Peyer's patch (tissue), 4 donors: ENCODE results near the gene SPAG9. TPM values are rescaled to one million over a fixed set of nuclear protein-coding genes. Genes with fewer than 3 reads are reported as not detected.

ENCODE experiments used
- DNase-seq, 3 donors: peaks; one replicate each; pipeline ENCODE4 v3.0.0-alpha.2; 2017 to 2019
- H3K27ac ChIP-seq, 4 donors: fragments of 200-600 bp; sonication (generic); one replicate each; pipeline ENCODE4 v1.5.1; 2016 to 2019
- H3K27me3 ChIP-seq, 2 donors: fragments of 200-600 bp; sonication (generic); one replicate each; pipeline ENCODE4 v1.5.1; 2019
- H3K36me3 ChIP-seq, 3 donors: fragments of 200-600 bp; sonication (generic); one replicate each; pipeline ENCODE4 v1.5.1; 2016 to 2019
- H3K4me1 ChIP-seq, 4 donors: fragments of 200-600 bp; sonication (generic); one replicate each; pipeline ENCODE4 v1.5.1; 2016 to 2019
- H3K4me3 ChIP-seq, 4 donors: fragments of 200-600 bp; sonication (generic); 1 replicate in 3 of 4; 2 replicates in 1 of 4; pipeline ENCODE4 v1.5.1; 2016 to 2019; ENCODE audit warnings: mild to moderate bottlenecking in 1 of 4
- H3K9me3 ChIP-seq, 4 donors: fragments of 200-600 bp; sonication (generic); one replicate each; pipeline ENCODE4 v1.5.1; 2016 to 2019; ENCODE audit warnings: mild to moderate bottlenecking in 1 of 4
- CTCF ChIP-seq, 6 experiments: fragments of 450-650 bp in 4 of 6; fragments of 200-600 bp in 2 of 6; sonication (generic) in 1 of 6; IDR thresholded peaks; one replicate each; pipeline ENCODE4 v1.5.1; 2017 to 2019; ENCODE audit warnings: antibody characterized with exemption in 6 of 6, mild to moderate bottlenecking in 3 of 6, moderate library complexity in 1 of 6
- POLR2A ChIP-seq, 2 donors: fragments of 450-650 bp; IDR thresholded peaks; one replicate each; pipeline ENCODE4 v1.5.1; 2017; ENCODE audit warnings: antibody characterized with exemption in 2 of 2, mild to moderate bottlenecking in 2 of 2, moderate library complexity in 2 of 2
- total RNA-seq, 4 donors: library from RNA; depleted of rRNA; stranded (reverse); fragments of >200 nt; gene quantifications; one replicate each; pipeline ENCODE4 v1.1.0, GENCODE V29; 2016

SPAG9 gene
- total RNA-seq, 4 donors from 2014 or later, result 104 to 149 (median 132) TPM

GRCh38 chr17:50924800-50925199 is 195.9 kb downstream of the SPAG9 start:
- Histone ChIP-seq H3K4me1 (peaks cover 0 to 38% (median 0%) of the 10 kb centered on the region in 4 donors), H3K27me3 (no peaks in the 10 kb centered on the region), H3K36me3 (no peaks in the 10 kb centered on the region), H3K27ac (no peak overlapping the region), H3K9me3 (no peaks in the 10 kb centered on the region), H3K4me3 (no peak overlapping the region)
- TF ChIP-seq POLR2A (IDR thresholded peaks at IDR 0.05) (no peak), CTCF (IDR thresholded peaks at IDR 0.05) (no peak)
- DNase-seq, result no peak

- Histone ChIP-seq H3K27ac (no peak overlapping the region), H3K36me3 (no peaks in the 10 kb centered on the region), H3K4me1 (peaks cover 0 to 41% (median 1%) of the 10 kb centered on the region in 4 donors), H3K9me3 (no peaks in the 10 kb centered on the region), H3K4me3 (no peak overlapping the region), H3K27me3 (no peaks in the 10 kb centered on the region)
- DNase-seq, result no peak
- TF ChIP-seq POLR2A (IDR thresholded peaks at IDR 0.05), result no peak
Observed at GRCh38 chr17:50924300-50924699, 196.4 kb downstream of the SPAG9 start.

- H3K36me3 ChIP-seq, result no peaks in the 10 kb centered on the region
- no peak for DNase-seq
- no peak for TF ChIP-seq CTCF (IDR thresholded peaks at IDR 0.05)
- TF ChIP-seq POLR2A (IDR thresholded peaks at IDR 0.05), result no peak
- peak overlapping the region in 3 of 4 donors; percentile 21 to 95 (median 92) for H3K27ac ChIP-seq
- no peak overlapping the region for H3K4me3 ChIP-seq
- no peaks in the 10 kb centered on the region for H3K9me3 ChIP-seq
- H3K4me1 ChIP-seq, result peaks cover 0 to 48% (median 3%) of the 10 kb centered on the region in 4 donors
- H3K27me3 ChIP-seq, result no peaks in the 10 kb centered on the region
Observed at GRCh38 chr17:50923611-50924010, 197.1 kb downstream of the SPAG9 start.

- Histone ChIP-seq H3K4me3 (no peak overlapping the region), H3K9me3 (no peaks in the 10 kb centered on the region), H3K27ac (peak overlapping the region in 3 of 4 donors; percentile 27 to 95 (median 92)), H3K36me3 (no peaks in the 10 kb centered on the region), H3K4me1 (peaks cover 0 to 56% (median 4%) of the 10 kb centered on the region in 4 donors), H3K27me3 (no peaks in the 10 kb centered on the region)
- DNase-seq, result peak in 2 of 3 donors; percentile 88
- TF ChIP-seq CTCF (IDR thresholded peaks at IDR 0.05) (peak in 2 of 6 experiments; percentile 3 to 4), POLR2A (IDR thresholded peaks at IDR 0.05) (peak in 1 of 2 donors; percentile 53)
Observed at GRCh38 chr17:50922721-50923405, 197.8 kb downstream of the SPAG9 start.

GRCh38 chr17:50922107-50922506 is 198.6 kb downstream of the SPAG9 start:
- H3K9me3 ChIP-seq, result no peaks in the 10 kb centered on the region
- peaks cover 0 to 59% (median 4%) of the 10 kb centered on the region in 4 donors for H3K4me1 ChIP-seq
- no peaks in the 10 kb centered on the region for H3K36me3 ChIP-seq
- H3K4me3 ChIP-seq, result no peak overlapping the region
- no peaks in the 10 kb centered on the region for H3K27me3 ChIP-seq
- DNase-seq, result no peak
- TF ChIP-seq CTCF (IDR thresholded peaks at IDR 0.05), result no peak
- TF ChIP-seq POLR2A (IDR thresholded peaks at IDR 0.05), result no peak
- H3K27ac ChIP-seq, result peak overlapping the region in 3 of 4 donors; percentile 27 to 95 (median 92)

GRCh38 chr17:50920891-50921586 is 199.6 kb downstream of the SPAG9 start:
- TF ChIP-seq POLR2A (IDR thresholded peaks at IDR 0.05) (no peak), CTCF (IDR thresholded peaks at IDR 0.05) (no peak)
- Histone ChIP-seq H3K9me3 (no peaks in the 10 kb centered on the region), H3K4me3 (no peak overlapping the region), H3K36me3 (no peaks in the 10 kb centered on the region), H3K27ac (peak overlapping the region in 3 of 4 donors; percentile 77 to 95 (median 92)), H3K4me1 (peaks cover 0 to 69% (median 4%) of the 10 kb centered on the region in 4 donors), H3K27me3 (no peaks in the 10 kb centered on the region)
- DNase-seq, result peak in 2 of 3 donors; percentile 72 to 74
